Femur (tissue), 1 donor: ENCODE results near the gene SCYGR3.

Experiments
- DNase-seq: peaks from one replicate; pipeline ENCODE4 v3.0.0-alpha.2; 2017

Gene SCYGR3, protein sequence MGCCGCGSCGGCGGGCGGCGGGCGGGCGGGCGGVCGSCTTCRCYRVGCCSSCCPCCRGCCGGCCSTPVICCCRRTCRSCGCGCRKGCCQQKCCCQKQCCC

DNA sequence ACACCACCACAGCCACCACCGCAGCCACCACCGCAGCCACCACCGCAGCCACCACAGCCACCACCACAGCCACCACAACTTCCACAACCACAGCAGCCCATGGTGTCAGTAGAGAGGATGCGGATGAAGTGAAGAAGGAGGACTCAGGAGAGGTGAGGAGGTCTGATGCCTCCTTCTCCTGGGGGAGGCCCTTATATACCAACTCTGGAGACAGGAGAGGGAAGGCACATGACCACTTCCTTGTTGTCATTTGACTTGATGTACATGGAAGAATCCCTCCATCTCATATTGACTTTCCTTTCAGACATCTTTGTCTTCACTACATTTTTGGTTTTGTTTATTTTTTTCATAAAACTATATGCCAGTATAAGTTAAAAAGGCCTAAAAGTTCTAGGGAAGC, at the start of gene SCYGR3:
TSS of gene SCYGR3 (minus strand) at position 101 of the 400 bp plus-strand sequence. CDS start at position 101, 0 bp downstream.
- no peak for DNase-seq

DNA sequence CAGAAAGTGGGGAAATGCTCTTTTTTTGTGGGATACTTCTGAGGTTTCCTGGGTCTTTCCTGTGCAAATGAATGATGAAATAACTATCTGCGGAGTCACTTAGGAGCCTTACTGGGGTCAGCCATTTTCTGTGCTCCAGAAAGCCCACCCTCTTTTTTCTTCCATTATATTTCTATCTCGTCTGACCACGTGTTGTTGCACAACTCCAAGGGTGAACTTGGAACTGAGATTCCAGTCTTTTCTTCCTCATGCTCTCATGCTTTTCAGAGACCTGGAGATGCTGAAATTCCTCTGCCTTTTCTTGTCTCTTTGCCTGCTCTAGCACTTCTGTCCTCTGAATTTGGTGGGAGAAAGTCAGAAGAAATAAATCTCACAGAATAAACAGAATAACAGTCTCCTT, 47.2 kb upstream of the SCYGR3 start:
- DNase-seq: no peak

DNA sequence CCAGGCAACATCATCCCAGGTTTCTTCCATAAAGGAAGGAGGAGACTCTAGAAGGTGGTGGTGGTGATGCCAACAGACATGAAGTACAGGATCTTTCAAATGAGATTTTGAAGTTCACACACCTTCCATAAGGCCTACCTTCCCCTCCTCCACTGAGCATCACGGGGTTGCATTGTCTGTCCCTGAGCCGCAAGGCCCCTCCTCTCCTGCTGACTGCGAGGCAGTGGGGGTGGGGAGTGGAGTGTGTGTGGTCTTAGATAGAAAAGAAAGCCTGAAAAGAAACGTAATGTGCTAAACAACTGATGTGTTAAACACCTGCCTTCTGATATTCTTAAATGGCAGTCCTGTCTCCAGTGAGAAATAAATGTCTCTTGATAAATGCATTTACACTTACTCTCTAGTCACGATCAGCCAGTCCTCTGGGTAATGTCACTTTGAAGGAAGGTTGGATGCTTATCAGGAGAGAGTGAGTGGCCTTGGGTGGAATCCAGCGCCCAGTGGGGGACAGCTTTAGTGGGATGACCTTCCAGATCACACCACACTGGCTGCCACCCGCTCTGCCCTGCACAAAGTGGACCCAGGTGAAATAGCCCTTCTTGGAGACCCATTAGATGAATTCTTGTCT, 46.5 kb upstream of the SCYGR3 start:
- DNase-seq: no peak

DNA sequence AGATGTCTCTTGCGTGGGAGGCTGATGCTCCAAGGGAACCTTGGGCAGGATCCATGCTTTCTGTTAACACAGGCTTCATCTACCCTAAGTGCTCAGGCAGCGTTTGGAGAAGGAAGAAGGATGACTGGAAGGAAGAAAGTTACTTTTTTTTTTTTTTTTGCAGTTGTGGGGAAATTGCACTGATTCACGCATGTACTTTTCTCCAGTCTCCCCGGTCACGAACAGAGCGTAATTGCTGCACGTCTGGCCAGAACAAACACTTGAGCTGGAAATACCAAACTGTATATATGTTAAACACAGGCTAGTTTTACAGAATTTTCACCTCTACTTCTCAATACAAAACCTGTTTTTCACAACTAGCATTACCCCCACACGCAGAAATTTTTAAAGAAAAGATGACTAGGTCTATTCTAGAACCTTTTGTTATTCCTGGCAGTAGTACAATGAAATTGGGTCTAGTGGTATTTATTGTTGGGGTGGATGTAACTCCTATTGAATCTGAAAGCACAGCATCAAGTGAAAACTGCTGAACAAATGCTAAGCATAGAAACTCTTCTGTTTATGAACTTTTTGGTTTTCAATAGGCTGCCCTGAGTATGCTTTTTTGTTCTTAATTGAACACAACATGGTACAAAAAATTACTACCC, 42.7 kb upstream of the SCYGR3 start:
- no peak for DNase-seq

DNA sequence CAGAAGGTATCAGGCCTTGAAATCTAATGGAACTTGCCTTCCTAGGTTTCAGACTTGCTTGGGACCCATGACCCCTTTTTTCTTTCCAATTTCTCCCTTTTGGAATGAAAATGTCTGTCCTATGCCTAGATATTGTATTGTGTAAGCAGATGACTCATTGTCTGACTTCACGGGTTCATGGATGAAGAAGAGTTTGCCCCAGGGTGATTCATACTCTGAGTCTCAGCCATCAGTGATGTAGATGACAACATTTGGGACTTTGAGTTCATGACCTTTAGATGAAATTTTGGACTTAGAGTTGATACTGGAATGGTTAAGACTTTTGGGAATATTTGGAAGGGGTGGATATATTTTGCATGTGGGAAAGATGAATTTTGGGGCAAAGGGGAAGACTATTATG, 40.8 kb upstream of the SCYGR3 start:
- no peak for DNase-seq

DNA sequence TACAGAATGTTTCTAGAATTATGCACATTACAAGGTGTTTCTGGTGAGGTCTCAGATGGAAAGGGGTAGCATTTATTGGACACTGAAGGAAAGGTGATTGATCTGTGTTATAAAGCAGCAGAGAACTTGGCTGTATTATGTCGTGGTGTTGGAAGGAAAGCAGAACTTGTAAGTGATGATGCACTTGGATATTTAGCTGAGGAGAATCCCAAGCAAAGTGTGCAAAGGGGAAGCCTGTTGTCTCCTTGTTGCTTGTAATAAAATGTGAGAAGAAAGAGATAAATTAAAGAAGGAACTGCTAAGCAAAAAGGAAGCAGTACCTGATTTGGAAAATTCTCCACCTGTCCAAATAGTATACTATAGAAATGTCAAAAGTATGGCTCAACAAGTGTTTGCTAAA, 39.8 kb upstream of the SCYGR3 start:
- no peak for DNase-seq

DNA sequence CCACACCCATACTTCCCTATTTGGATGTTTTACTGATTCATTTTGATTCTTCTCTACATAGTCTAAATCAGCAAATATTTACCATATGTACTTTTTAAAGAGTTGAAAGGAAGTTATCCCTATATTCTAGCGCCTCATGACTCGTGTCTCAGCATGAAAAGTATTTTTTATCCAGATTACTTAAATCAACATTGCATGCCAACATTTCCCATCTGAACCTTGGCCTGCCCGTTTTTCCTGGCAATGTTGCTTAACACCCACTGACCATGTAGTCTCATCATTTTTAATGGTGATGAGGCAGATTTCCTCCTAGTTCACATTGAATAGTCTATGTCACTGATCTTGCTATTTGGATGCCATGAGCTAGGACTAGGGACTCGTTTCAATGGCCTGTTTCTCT, 38.8 kb upstream of the SCYGR3 start:
- no peak for DNase-seq

DNA sequence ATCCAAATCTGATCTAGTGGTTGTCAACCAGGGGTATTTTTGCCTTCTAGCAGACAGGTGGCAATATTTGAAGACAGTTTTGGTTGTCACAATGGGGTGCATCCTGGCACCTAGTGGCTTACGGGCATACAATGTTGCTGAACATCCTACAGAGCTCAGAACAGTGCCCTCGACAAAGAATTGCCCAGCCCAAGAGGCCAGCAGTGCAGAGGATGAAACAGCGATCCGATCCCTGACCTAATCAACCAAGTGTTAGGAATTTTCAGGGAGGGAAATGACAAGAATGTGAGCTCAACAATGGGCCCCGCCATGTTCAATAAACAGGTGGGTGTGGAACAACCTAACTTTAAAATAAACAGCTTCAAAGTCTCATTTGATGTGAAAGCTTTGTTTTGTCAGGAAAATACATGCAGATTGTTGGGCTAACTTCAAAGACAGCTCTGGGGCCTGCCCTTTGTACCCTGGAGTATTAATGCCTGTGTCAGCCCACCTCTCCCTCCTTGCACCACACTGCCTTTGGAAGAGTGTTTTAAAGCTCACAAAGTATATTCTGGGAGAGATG, 29.4 kb upstream of the SCYGR3 start:
- no peak for DNase-seq

DNA sequence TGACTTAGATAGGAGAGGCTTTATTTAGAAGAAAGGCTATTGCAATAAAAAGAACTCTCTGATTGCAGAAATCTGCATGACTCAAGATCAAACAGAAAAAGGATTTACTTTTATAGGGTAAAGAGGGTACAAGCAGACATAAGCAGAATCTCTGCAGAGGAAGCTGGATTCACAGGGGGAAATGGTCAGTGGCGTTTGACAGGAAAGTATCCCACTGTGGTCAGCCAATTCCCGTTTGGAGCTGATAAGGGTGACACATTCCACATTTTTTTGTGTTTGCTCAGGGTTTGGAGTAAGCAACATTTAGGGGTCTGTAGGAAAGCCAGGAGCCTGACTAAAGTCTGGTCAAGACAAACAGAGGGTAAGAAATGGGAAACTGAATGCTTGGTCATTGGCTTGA, 28.0 kb upstream of the SCYGR3 start:
- DNase-seq: no peak

DNA sequence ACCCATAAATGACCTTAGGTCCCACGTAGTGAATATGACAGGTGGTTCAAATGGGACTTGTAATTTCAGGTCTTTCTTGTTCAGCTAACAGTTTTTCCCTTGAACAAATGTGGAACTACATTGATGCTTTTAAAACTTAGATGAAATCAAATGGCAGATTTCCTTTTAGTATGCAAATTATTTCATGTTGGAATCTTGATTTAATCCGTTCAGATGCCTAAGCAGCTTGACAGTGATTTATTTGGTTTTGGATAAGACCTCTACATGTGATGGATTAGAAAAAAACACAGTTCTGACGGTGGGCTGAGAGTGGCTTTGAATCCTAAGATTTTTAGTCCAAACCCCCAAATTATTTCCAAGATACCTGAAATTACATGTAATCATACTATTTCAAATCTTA, 19.6 kb upstream of the SCYGR3 start:
- no peak for DNase-seq

DNA sequence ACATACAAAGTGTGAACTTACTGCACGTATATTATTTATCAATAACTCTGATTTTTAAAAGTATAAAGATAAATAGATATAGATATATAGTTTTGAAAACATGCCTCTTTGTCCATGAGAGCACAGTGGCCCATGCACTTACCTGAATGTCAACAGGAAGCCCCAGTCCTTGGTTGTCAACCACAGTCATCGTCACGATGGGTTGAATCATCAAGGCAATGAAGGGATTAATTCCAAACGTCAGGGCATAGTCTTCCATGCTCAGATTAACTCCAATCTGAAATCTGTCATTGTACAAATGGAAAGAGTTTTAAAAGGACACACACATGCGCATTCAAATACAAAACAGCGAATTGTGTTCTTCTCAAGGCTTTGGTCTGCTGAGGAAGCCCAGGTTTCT, 18.2 kb upstream of the SCYGR3 start:
- no peak for DNase-seq

DNA sequence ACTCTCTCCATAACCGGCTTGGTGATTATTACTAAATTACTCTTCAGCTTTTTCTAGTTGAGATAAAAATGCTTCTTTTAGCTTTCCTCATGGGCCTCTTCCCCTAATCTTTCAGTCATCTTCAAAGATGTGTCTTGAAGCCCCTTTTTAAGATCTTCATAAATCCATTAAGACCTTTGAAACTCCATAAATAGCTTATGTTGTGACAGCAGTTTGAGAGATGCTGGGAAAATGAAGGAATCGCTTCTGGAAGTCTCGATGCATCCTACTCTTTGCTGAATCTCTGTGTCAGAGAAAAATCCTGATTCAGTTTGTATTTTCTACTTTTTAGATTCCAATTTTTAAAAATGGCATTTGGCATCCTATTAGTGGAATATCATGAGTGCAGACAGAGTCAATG, 15.7 kb upstream of the SCYGR3 start:
- no peak for DNase-seq

DNA sequence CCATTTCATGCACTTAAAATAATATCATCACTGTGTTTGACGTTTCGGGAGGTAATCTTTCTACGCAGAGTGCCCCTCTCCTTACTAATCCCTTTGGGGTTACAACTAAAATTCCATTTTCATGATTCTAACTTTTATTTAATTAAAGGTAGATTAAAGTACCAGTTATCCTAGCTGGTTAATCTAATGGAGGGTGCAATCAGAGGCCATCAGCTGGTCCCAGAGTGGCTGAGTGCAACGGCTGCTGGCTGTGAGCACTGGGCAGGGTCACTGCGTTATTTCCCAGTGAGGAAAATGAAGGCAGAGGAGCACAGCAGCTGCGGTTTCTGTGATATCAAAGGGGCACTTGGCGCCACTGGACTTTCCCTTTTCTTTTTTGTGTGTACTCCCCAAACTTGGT, 14.8 kb upstream of the SCYGR3 start:
- DNase-seq: no peak

DNA sequence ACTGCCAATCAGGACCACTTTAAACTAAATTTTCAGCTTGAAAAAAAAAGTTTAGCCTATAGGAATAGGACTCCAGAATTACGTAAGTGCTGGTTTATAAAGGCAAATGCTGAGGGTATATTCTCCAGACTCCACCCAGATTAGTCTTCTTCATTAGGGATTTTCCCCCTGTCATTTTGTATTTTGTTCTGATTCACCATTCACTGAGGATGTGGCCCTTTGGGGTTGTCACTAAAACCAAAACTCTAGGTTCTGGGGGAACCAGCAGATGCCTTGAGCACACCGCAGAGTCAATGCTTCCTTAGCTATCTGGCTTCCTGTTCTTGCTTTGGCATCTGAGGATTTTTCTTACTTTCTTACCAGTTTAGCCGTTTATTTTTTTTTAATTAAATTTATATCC, 13.1 kb upstream of the SCYGR3 start:
- no peak for DNase-seq

DNA sequence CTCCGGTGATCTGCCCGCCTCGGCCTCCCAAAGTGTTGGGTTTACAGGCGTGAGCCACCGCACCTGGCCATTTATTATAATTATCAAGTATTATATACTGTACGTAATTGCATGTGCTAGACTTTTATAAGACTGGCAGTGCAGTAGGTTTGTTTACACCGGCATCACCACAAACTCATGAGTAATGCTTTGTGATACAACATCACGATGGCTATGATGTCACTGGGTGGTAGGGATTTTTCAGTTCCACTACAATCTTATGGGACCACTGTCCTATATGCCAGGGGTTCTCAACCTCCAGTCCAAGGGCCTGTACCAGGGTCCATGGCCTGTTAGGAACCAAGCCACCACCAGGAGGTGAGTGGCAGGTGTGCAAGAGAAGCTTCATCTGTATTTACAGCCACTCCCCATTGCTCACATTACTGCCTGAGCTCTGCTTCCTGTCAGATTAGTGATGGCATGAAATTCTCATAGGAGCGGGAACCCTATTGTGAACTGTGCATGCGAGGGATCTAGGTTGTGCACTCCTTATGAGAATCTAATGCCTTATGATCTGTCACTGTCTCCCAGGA, 12.0 kb upstream of the SCYGR3 start:
- no peak for DNase-seq

DNA sequence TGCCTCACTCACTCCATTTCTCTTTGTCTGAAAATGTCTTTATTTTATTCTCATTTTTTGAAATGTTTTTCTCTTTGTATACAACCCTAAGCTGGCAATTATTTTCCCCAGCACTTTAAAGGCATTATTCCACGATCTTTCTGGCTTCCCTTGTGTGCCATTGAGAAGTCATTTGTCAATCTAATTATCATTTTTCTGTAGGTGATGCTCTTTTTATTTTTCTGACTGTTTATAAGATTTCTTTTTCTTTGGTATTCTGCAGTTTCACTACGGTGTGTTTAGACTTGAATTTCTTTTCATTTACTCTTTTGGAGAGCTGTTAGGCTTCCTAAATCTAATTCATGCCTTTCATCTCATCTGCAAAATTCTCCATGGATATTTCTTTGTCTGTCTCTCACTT, 10.8 kb upstream of the SCYGR3 start:
- DNase-seq: no peak

DNA sequence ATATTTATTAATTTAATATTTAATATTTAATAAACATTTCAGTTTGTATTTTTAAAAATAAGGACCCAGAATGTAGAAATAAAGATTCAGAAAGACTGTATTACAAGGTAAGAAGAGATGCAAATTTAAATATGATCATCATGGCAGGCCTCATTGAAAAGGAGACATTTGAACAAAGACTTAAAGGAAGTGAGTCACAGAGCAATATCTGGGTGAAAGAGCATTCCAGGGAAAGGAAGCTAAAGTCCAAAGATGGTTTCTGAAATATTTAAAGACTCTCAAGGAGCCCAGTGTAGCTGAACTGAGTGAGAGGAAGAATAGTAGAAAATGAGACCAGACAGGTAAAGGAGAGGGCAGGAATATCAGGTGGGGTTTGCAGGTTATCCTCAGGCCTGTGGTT, 8.6 kb upstream of the SCYGR3 start:
- DNase-seq: no peak

DNA sequence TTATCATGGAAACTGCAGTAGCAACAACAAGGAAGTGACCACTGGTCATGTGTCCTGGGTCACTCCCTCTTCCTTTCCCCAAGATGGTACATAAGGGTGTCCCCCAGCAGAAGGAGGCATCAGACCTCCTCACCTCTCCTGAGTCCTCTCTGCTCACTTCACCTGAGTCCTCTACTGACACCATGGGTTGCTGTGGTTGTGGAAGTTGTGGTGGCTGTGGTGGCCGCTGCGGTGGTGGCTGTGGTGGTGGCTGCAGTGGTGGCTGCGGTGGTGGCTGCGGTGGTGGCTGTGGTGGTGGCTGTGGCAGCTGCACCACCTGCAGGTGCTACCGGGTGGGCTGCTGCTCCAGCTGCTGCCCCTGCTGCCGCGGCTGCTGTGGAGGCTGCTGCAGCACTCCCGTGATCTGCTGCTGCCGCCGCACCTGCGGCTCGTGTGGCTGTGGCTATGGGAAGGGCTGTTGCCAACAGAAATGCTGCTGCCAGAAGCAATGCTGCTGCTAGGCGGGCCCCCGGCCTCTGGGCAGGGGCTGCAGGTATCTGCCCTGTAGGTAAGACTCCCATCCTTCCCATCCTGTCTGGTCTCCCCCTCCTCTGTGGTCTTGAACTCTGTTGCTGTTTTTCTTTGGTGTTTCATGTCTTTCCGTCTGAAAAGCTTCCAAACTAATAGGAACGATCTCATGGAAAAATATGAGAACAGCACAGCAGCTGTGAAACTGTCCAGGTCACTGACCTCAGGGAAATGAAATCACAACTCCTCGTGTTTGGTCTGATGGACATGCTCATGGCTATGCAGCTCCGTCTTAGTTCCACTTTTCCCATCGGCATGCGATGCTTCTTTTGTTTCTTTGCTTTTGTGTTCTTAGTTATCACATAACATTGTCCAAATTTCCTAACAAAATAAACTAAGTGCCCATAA, 2.9 kb upstream of the SCYGR3 start, which contains the start of gene SCYGR4:
TSS of gene SCYGR4 (plus strand) at position 183 of the 915 bp plus-strand sequence. CDS start at position 183, 0 bp downstream.
- DNase-seq: no peak

DNA sequence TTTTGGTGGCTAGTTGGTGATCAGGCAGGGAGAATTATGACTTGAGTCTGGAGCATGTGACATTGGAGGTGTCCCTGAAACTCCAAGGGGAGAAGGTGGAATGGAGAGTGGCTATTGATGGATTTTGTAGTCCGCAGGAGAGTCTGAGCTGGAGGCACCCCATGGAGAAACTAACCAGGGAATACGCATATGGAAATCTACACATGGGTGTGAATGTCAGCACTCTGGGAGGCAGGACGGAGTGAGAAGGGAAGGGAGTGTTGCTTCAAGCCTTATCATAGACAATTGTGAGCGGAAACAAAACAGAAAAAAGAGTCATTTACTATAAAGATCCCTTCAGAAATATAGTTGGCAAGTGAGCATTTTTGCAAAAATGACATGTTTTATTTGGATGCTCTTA, 2.0 kb upstream of the SCYGR3 start:
- DNase-seq: no peak

DNA sequence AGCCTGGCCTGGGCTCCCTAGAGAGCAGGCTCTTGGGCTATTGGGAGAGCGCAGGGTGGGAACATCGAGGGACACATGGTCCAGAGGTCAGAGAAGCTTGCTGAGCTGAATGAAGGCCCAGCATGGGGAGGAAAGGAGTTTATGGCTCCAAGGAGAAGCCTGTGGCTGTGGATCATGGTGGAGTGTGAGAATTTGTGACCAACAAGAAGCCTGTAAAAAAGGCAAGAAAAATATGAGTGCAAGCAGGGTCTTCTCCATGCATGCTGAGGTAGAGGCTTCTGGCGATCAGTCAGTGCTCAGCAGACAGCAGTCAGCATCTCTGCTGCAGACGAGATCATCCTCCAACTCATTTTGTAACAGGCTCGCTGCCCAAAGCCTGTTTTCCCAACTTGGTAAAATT, 1.3 kb upstream of the SCYGR3 start:
- no peak for DNase-seq

DNA sequence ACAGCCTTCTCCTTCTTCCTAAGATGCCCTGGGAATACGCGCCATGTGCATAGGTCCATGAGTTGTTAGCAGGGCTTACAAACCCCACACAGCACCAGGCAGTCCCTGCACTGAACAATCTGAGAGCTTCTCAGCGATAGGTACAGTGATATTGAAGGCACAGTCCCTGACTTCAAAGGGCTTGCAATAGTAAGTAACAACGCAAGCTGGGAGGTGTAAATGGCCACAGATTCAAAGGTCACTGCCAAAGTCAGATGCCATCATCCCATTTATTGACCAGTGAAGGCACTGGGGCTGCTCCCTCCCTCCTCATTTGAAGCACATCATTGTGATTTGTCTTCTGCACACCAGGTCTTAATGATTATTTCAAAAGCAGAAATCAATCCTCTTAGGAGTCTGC, 541 bp upstream of the SCYGR3 start:
- DNase-seq: no peak

DNA sequence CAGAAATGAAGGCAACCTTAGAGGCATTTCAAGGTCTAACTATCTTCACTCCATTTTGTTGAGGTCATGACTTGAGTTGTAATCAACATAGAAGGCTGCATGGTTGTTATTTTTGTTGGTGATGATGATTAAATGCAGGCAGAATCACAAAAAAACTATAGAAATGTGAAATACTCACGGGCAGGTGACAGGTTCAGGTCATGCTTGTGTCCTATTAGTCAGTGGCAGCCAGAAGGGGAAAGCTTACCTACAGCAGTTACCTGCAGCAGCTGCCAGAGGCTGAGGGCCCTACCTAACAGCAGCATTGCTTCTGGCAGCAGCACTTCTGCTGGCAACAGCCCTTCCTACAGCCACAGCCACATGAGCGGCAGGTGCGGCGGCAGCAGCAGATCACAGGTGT, 394 bp downstream of the SCYGR3 start:
- DNase-seq: no peak

DNA sequence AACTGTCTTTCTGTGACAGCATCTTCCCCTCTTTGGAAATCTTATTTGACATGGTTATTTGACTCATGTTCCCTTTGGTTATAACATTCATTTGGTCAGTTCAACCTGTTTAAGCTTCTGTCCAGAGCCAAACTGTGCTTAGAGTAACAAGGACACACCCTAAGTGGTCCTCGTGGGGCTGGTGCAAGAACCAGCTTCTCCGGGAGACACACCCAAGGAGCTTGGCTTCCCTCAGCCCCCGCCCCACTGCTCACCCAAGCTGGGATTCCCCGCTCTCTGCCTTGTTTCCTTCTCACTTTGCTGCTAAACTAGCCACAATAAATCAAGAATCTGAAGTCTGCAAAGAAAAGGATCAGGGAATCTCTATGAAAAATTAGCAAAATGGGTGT, 1.4 kb downstream of the SCYGR3 start:
- DNase-seq: no peak
